Smooth muscle cell of the pulmonary artery (primary cell): Measurements from ENCODE around the gene OCEL1. TPM values are rescaled to one million over a fixed set of nuclear protein-coding genes. Genes with fewer than 3 reads are reported as not detected.

Experiments
- total RNA-seq: library from RNA; depleted of rRNA; stranded (reverse); fragments of >200 nt; gene quantifications from 2 replicates; pipeline ENCODE4 v1.2.3, GENCODE V29; 2014

The OCEL1 gene
- 2.7 and 5.0 TPM in 2 replicates for total RNA-seq

GRCh38 chr19:17226002-17226933 is at the start of gene OCEL1:
OCEL1 (plus strand) TSS chr19:17226226; CDS start chr19:17226248, 22 bp downstream.

GRCh38 chr19:17215127-17215971 is 10.7 kb upstream of the OCEL1 start, which contains the start of gene USE1:
USE1 (plus strand) TSS chr19:17215357; CDS start chr19:17215406, 49 bp downstream.

GRCh38 chr19:17245535-17245984 is 19.5 kb downstream of the OCEL1 start, which contains the start of gene NR2F6:
NR2F6 (minus strand) TSS chr19:17245919; CDS start chr19:17245220, 699 bp downstream.

GRCh38 chr19:17264641-17264979 is 38.6 kb downstream of the OCEL1 start, which contains the start of gene USHBP1:
USHBP1 (minus strand) TSS chr19:17264745; CDS start chr19:17264299, 446 bp downstream.

GRCh38 chr19:17266975-17267788 is 41.2 kb downstream of the OCEL1 start, which contains the start of gene BABAM1:
BABAM1 (plus strand) TSS chr19:17267443; CDS start chr19:17268807, 1,364 bp downstream.

Other genes starting within 250 kb of the OCEL1 start
- 0.20 and 1.6 TPM in 2 replicates for gene CPAMD8, start 199.4 kb upstream of the OCEL1 start, total RNA-seq
- 1.2 and 1.8 TPM in 2 replicates for gene HAUS8, start 150.8 kb upstream of the OCEL1 start, total RNA-seq
- 71.8 and 85.1 TPM in 2 replicates for gene MYO9B, start 150.4 kb upstream of the OCEL1 start, total RNA-seq
- gene USE1, start 10.9 kb upstream of the OCEL1 start, total RNA-seq = 14.5 and 17.8 TPM in 2 replicates
- 41.2 and 59.3 TPM in 2 replicates for gene NR2F6, start 19.7 kb downstream of the OCEL1 start, total RNA-seq
- 0.07 TPM in 1 of 2 replicates, not detected in the other for gene USHBP1, start 38.5 kb downstream of the OCEL1 start, total RNA-seq
- 61.7 and 68.7 TPM in 2 replicates for gene BABAM1, start 41.2 kb downstream of the OCEL1 start, total RNA-seq
- gene ANKLE1, start 55.7 kb downstream of the OCEL1 start, total RNA-seq = 0.40 and 0.52 TPM in 2 replicates
- gene ABHD8, start 77.2 kb downstream of the OCEL1 start, total RNA-seq = 13.8 and 14.9 TPM in 2 replicates
- gene MRPL34, start 79.6 kb downstream of the OCEL1 start, total RNA-seq = 31.6 and 31.7 TPM in 2 replicates
- gene DDA1, start 83.3 kb downstream of the OCEL1 start, total RNA-seq = 29.8 and 36.2 TPM in 2 replicates
- 7.8 and 8.8 TPM in 2 replicates for gene ANO8, start 108.6 kb downstream of the OCEL1 start, total RNA-seq
- gene GTPBP3, start 111.3 kb downstream of the OCEL1 start, total RNA-seq = 12.6 and 19.0 TPM in 2 replicates
- gene PLVAP, start 151.1 kb downstream of the OCEL1 start, total RNA-seq = 0.20 and 0.33 TPM in 2 replicates
- 0.26 TPM in 1 of 2 replicates, not detected in the other for gene CCDC194, start 168.0 kb downstream of the OCEL1 start, total RNA-seq
- gene BST2, start 179.4 kb downstream of the OCEL1 start, total RNA-seq = 7.3 and 63.1 TPM in 2 replicates
- gene MVB12A, start 193.8 kb downstream of the OCEL1 start, total RNA-seq = 30.5 and 36.6 TPM in 2 replicates
- gene TMEM221, start 222.4 kb downstream of the OCEL1 start, total RNA-seq = 0.20 and 0.23 TPM in 2 replicates
- not detected in 2 replicates for gene NXNL1, start 234.7 kb downstream of the OCEL1 start, total RNA-seq
- gene SLC27A1, start 244.3 kb downstream of the OCEL1 start, total RNA-seq = 36.1 and 44.5 TPM in 2 replicates